CD4-positive, alpha-beta memory T cell (primary cell): Measurements from ENCODE around the gene LRRC43. TPM values are rescaled to one million over a fixed set of nuclear protein-coding genes. Genes with fewer than 3 reads are reported as not detected.
A peak's percentile ranks its signal among the peaks of the same experiment; 100 is the strongest.

Source experiments
- CTCF ChIA-PET: fragments of 350-600 bp; sonication (Branson Sonifier 250); formaldehyde crosslinking; loops from one replicate; lab custom pipeline; 2021; ENCODE audit warnings: inconsistent platforms; ENCODE audit not compliant: partially characterized antibody; lab: Charles Lee
- POLR2A ChIA-PET: fragments of 350-600 bp; sonication (Branson Sonifier 250); formaldehyde crosslinking; loops from one replicate; lab custom pipeline; 2021; ENCODE audit not compliant: partially characterized antibody; lab: Charles Lee
- DNase-seq, 5 donors: peaks; one replicate each; pipeline versions ENCODE4 v3.0.0 to v3.0.0-alpha.2; 2020 to 2022; ENCODE audit warnings: mixed read lengths in 1 of 5
- H3K27ac ChIP-seq: one replicate; pipeline ENCODE4 v1.7.0; 2013; ENCODE audit warnings: low read depth, low read length
- H3K27me3 ChIP-seq: 2 replicates; pipeline ENCODE4 v1.7.0; 2013; ENCODE audit warnings: mild to moderate bottlenecking, low read length, moderate library complexity; ENCODE audit not compliant: insufficient read depth
- H3K36me3 ChIP-seq: 2 replicates; pipeline ENCODE4 v1.7.0; 2013; ENCODE audit warnings: mild to moderate bottlenecking, low read length, moderate library complexity; ENCODE audit not compliant: insufficient read depth
- H3K4me1 ChIP-seq: 2 replicates; pipeline ENCODE4 v1.7.0; 2013; ENCODE audit warnings: mild to moderate bottlenecking, low read length, moderate library complexity; ENCODE audit not compliant: insufficient read depth
- H3K4me3 ChIP-seq, 2 donors: one replicate each; pipeline ENCODE4 v1.7.0; 2013; ENCODE audit warnings: low read length in 2 of 2, mild to moderate bottlenecking in 1 of 2
- H3K9me3 ChIP-seq, 2 donors: one replicate each; pipeline ENCODE4 v1.7.0; 2013; ENCODE audit warnings: low read length in 2 of 2, control low read depth in 1 of 2; ENCODE audit not compliant: control insufficient read depth in 1 of 2
- H3K27ac Mint-ChIP-seq, 7 donors: one replicate each; pipeline ENCODE4 v1.8.0; 2020 to 2021; ENCODE audit warnings: mixed read lengths in 7 of 7, mild to moderate bottlenecking in 6 of 7, inconsistent platforms in 3 of 7, moderate library complexity in 3 of 7
- H3K27me3 Mint-ChIP-seq, 2 donors: one replicate each; pipeline ENCODE4 v1.8.0; 2020 to 2021; ENCODE audit warnings: mixed read lengths in 2 of 2
- H3K36me3 Mint-ChIP-seq, 2 donors: one replicate each; pipeline ENCODE4 v1.8.0; 2020 to 2021; ENCODE audit warnings: mixed read lengths in 2 of 2, inconsistent platforms in 1 of 2, mild to moderate bottlenecking in 1 of 2
- H3K4me1 Mint-ChIP-seq, 4 donors: one replicate each; pipeline ENCODE4 v1.8.0; 2020 to 2021; ENCODE audit warnings: mixed read lengths in 4 of 4, mild to moderate bottlenecking in 1 of 4
- H3K4me3 Mint-ChIP-seq, 8 donors: one replicate each; pipeline ENCODE4 v1.8.0; 2020 to 2021; ENCODE audit warnings: mixed read lengths in 8 of 8, mild to moderate bottlenecking in 7 of 8, moderate library complexity in 6 of 8, inconsistent platforms in 3 of 8
- H3K9me3 Mint-ChIP-seq, 8 donors: one replicate each; pipeline ENCODE4 v1.8.0; 2020 to 2021; ENCODE audit warnings: mixed read lengths in 8 of 8, mild to moderate bottlenecking in 5 of 8, inconsistent platforms in 3 of 8, moderate library complexity in 1 of 8
- intact Hi-C: fragments of 100-400 bp; cut with micrococcal nuclease; formaldehyde crosslinking; loops from one replicate; pipeline ENCODE4 v1.15.1; 2023
- polyA plus RNA-seq, 2 donors: library from polyadenylated mRNA; unstranded; fragments of 300-500 nt; fragmentation: Illumina TruSeq; gene quantifications; one replicate each; pipeline ENCODE4 v1.2.3, GENCODE V29; 2021
- total RNA-seq, 2 experiments: library from RNA; stranded (reverse); gene quantifications; one replicate each; pipeline ENCODE4 v1.2.3, GENCODE V29; 2021

LRRC43 gene
- total and polyA plus RNA-seq, 4 experiments from 2014 or later: not detected

- peaks cover 11 to 24% of the 10 kb centered on the region in 2 donors for H3K36me3 Mint-ChIP-seq
- peaks cover 5 to 20% (median 12%) of the 10 kb centered on the region in 4 donors for H3K4me1 Mint-ChIP-seq
- Histone ChIP-seq H3K36me3 (peaks cover 12% of the 10 kb centered on the region), H3K4me3 (no peak overlapping the region), H3K27ac (no peak overlapping the region), H3K4me1 (peaks cover 9% of the 10 kb centered on the region), H3K27me3 (no peaks in the 10 kb centered on the region), H3K9me3 (no peaks in the 10 kb centered on the region)
- H3K27me3 Mint-ChIP-seq: peaks cover 0 to 4% of the 10 kb centered on the region in 2 donors
- ChIA-PET POLR2A (interaction anchor here (1.6 to 2.1 kb wide), 3 partner anchors 19 to 38 kb away, joined by 6 to 13 read pairs (median 7); partner anchors contain the start of gene DIABLO), CTCF (interaction anchor here (0.8 kb wide), 1 partner anchor 38 kb away, joined by 3 read pairs; no protein-coding TSS in a partner anchor)
- peak overlapping the region in 2 of 8 donors; percentile 49 to 69 for H3K4me3 Mint-ChIP-seq
- peak in 1 of 5 donors; percentile 14 for DNase-seq
- H3K9me3 Mint-ChIP-seq: no peaks in the 10 kb centered on the region
- peak overlapping the region in 4 of 7 donors; percentile 60 to 88 (median 77) for H3K27ac Mint-ChIP-seq
- intact Hi-C loops: no loop called here
Observed at GRCh38 chr12:122206111-122206881, 23.4 kb downstream of the LRRC43 start.

- H3K4me3 ChIP-seq: no peak overlapping the region
Observed at GRCh38 chr12:122206976-122207375, 24.1 kb downstream of the LRRC43 start.

DNA sequence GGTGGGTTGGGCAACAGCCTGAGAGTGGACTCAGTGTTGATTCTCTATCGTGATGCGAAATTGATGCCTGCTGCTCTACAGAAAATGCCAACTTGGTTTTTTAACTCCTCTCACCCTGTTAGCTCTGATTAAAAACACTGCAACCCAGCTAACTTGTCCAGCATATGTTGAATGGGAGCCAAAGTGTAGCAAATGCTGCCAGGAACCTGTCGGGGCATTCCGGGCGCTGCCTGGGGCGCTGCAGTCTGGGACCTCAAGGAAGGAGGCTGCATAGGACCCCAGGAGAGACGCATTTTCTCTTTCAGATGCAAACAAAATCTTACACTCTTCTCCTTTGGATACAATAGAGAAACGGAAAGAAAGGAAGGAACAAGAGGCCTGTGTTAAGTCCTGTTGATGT lies 24.5 kb downstream of the LRRC43 start:
- Mint-ChIP-seq H3K9me3 (no peaks in the 10 kb centered on the region), H3K27me3 (peaks cover 0 to 2% of the 10 kb centered on the region in 2 donors), H3K27ac (peak overlapping the region in 2 of 7 donors; percentile 52 to 63), H3K4me1 (peaks cover 5 to 19% (median 12%) of the 10 kb centered on the region in 4 donors), H3K36me3 (peaks cover 17 to 32% of the 10 kb centered on the region in 2 donors), H3K4me3 (no peak overlapping the region)
- no peak for DNase-seq
- Histone ChIP-seq H3K36me3 (peaks cover 17% of the 10 kb centered on the region), H3K27ac (no peak overlapping the region), H3K4me3 (no peak overlapping the region), H3K9me3 (no peaks in the 10 kb centered on the region), H3K4me1 (peaks cover 8% of the 10 kb centered on the region), H3K27me3 (no peaks in the 10 kb centered on the region)
- CTCF ChIA-PET: no interaction called here
- POLR2A ChIA-PET: interaction anchor here (0.9 to 2.1 kb wide), 2 partner anchors 9 to 19 kb away, joined by 3 to 6 read pairs; partner anchors contain the start of gene DIABLO
- intact Hi-C loops: no loop called here

More at GRCh38 chr12:122206976-122207375, 24.1 kb downstream of the LRRC43 start:
- H3K9me3 Mint-ChIP-seq: no peaks in the 10 kb centered on the region
- H3K27ac Mint-ChIP-seq: peak overlapping the region in 2 of 7 donors; percentile 72 to 88
- intact Hi-C loops: no loop called here
- peaks cover 14 to 29% of the 10 kb centered on the region in 2 donors for H3K36me3 Mint-ChIP-seq
- H3K4me3 Mint-ChIP-seq: peak overlapping the region in 1 of 8 donors; percentile 35
- Histone ChIP-seq H3K4me1 (peaks cover 9% of the 10 kb centered on the region), H3K36me3 (peaks cover 13% of the 10 kb centered on the region), H3K27me3 (no peaks in the 10 kb centered on the region), H3K9me3 (no peaks in the 10 kb centered on the region), H3K27ac (no peak overlapping the region)
- H3K4me1 Mint-ChIP-seq: peaks cover 5 to 20% (median 12%) of the 10 kb centered on the region in 4 donors
- DNase-seq: peak in 1 of 5 donors; percentile 7
- CTCF ChIA-PET: no interaction called here
- peaks cover 0 to 2% of the 10 kb centered on the region in 2 donors for H3K27me3 Mint-ChIP-seq
- POLR2A ChIA-PET: interaction anchor here (1.6 to 2.1 kb wide), 2 partner anchors 19 to 38 kb away, joined by 6 to 7 read pairs; partner anchors contain the start of gene DIABLO

- Mint-ChIP-seq H3K27ac (peak overlapping the region in 1 of 7 donors; percentile 52), H3K9me3 (no peaks in the 10 kb centered on the region), H3K27me3 (peaks cover 0 to 2% of the 10 kb centered on the region in 2 donors), H3K4me1 (peaks cover 5 to 11% (median 9%) of the 10 kb centered on the region in 4 donors), H3K36me3 (peaks cover 17 to 32% of the 10 kb centered on the region in 2 donors), H3K4me3 (no peak overlapping the region)
- no peak for DNase-seq
- no peaks in the 10 kb centered on the region for H3K4me1 ChIP-seq
- H3K4me3 ChIP-seq: no peak overlapping the region
- ChIA-PET CTCF (interaction anchor here (1.4 kb wide), 1 partner anchor 154 kb away, joined by 5 read pairs; no protein-coding TSS in a partner anchor), POLR2A (interaction anchor here (0.9 to 2.1 kb wide), 2 partner anchors 8 to 18 kb away, joined by 3 to 6 read pairs; partner anchors contain the start of gene DIABLO)
- H3K27me3 ChIP-seq: no peaks in the 10 kb centered on the region
- no peaks in the 10 kb centered on the region for H3K9me3 ChIP-seq
- H3K36me3 ChIP-seq: peaks cover 22% of the 10 kb centered on the region
- intact Hi-C loops: no loop called here
- no peak overlapping the region for H3K27ac ChIP-seq
Observed at GRCh38 chr12:122208073-122208820, 25.3 kb downstream of the LRRC43 start.

GRCh38 chr12:122215771-122216170 lies 32.8 kb downstream of the LRRC43 start:
- intact Hi-C loops: no loop called here
- peaks cover 31 to 47% of the 10 kb centered on the region in 2 donors for H3K36me3 Mint-ChIP-seq
- CTCF ChIA-PET: interaction anchor here (0.6 to 3.1 kb wide), 7 partner anchors 9 to 160 kb away, joined by 3 to 9 read pairs (median 3); no protein-coding TSS in a partner anchor
- H3K9me3 Mint-ChIP-seq: no peaks in the 10 kb centered on the region
- H3K4me3 Mint-ChIP-seq: no peak overlapping the region
- Histone ChIP-seq H3K4me1 (no peaks in the 10 kb centered on the region), H3K4me3 (no peak overlapping the region), H3K27me3 (no peaks in the 10 kb centered on the region), H3K9me3 (no peaks in the 10 kb centered on the region), H3K36me3 (peaks cover 52% of the 10 kb centered on the region), H3K27ac (no peak overlapping the region)
- POLR2A ChIA-PET: interaction anchor here (1.1 to 2.6 kb wide), 2 partner anchors 10 to 29 kb away, joined by 4 to 7 read pairs; partner anchors contain the start of gene DIABLO
- H3K27me3 Mint-ChIP-seq: no peaks in the 10 kb centered on the region
- H3K4me1 Mint-ChIP-seq: peaks cover 3 to 6% (median 4%) of the 10 kb centered on the region in 4 donors
- peak overlapping the region in 1 of 7 donors; percentile 78 for H3K27ac Mint-ChIP-seq
- no peak for DNase-seq

GRCh38 chr12:122216445-122216844 lies 33.5 kb downstream of the LRRC43 start:
- peaks cover 56% of the 10 kb centered on the region for H3K36me3 ChIP-seq
- H3K27me3 ChIP-seq: no peaks in the 10 kb centered on the region
- H3K36me3 Mint-ChIP-seq: peaks cover 32 to 49% of the 10 kb centered on the region in 2 donors
- H3K4me3 Mint-ChIP-seq: no peak overlapping the region
- POLR2A ChIA-PET: interaction anchor here (0.9 to 2.6 kb wide), 2 partner anchors 9 kb away, joined by 3 to 7 read pairs; partner anchors contain the start of gene DIABLO
- H3K27ac ChIP-seq: no peak overlapping the region
- peaks cover 3 to 10% (median 6%) of the 10 kb centered on the region in 4 donors for H3K4me1 Mint-ChIP-seq
- no peaks in the 10 kb centered on the region for H3K4me1 ChIP-seq
- CTCF ChIA-PET: interaction anchor here (1.3 to 3.1 kb wide), 3 partner anchors 8 to 161 kb away, joined by 3 to 9 read pairs (median 4); no protein-coding TSS in a partner anchor
- H3K9me3 Mint-ChIP-seq: no peaks in the 10 kb centered on the region
- H3K27me3 Mint-ChIP-seq: no peaks in the 10 kb centered on the region
- intact Hi-C loops: no loop called here
- no peak for DNase-seq
- peak overlapping the region in 1 of 7 donors; percentile 15 for H3K27ac Mint-ChIP-seq
- no peaks in the 10 kb centered on the region for H3K9me3 ChIP-seq
- H3K4me3 ChIP-seq: no peak overlapping the region
